AG04449 (cell line): ENCODE data around the gene SYP.

Experiments used
- CTCF ChIA-PET: fragments of 350-600 bp; formaldehyde crosslinking; extraction: SDS; loops from one replicate; lab custom pipeline; 2021; ENCODE audit warnings: antibody characterized with exemption; lab: Yijun Ruan, JAX
- POLR2A ChIA-PET: fragments of 400-600, 350-600 bp; formaldehyde crosslinking; extraction: SDS; loops from one replicate; lab custom pipeline; 2020; ENCODE audit warnings: antibody characterized with exemption, inconsistent platforms; lab: Yijun Ruan, JAX
- DNase-seq: peaks from one replicate; pipeline ENCODE4 v3.0.0-alpha.2; 2010; ENCODE audit warnings: low read depth, low spot score
- H3K4me3 ChIP-seq: 2 replicates; pipeline ENCODE4 v1.5.1; 2011; ENCODE audit warnings: low read depth, mild to moderate bottlenecking, control low read depth, low read length
- TF ChIP-seq, protein P1 (sequence below): IDR thresholded peaks from one replicate; pipeline ENCODE4 v1.5.1; 2011; ENCODE audit warnings: mild to moderate bottlenecking, moderate library complexity, low read length, control low read depth, inconsistent platforms; ENCODE audit not compliant: insufficient read depth; ENCODE audit errors: missing control alignments

SYP gene

GRCh38 chrX:49199906-49200771 is at the start of gene SYP:
TSS of gene SYP (minus strand) at chrX:49200193. CDS start at chrX:49200186, 7 bp downstream.
- H3K4me3 ChIP-seq: peak within 1 kb of the TSS; percentile 39
- DNase-seq: no peak
- POLR2A ChIA-PET: no interaction called here
- TF ChIP-seq, protein P1, sequence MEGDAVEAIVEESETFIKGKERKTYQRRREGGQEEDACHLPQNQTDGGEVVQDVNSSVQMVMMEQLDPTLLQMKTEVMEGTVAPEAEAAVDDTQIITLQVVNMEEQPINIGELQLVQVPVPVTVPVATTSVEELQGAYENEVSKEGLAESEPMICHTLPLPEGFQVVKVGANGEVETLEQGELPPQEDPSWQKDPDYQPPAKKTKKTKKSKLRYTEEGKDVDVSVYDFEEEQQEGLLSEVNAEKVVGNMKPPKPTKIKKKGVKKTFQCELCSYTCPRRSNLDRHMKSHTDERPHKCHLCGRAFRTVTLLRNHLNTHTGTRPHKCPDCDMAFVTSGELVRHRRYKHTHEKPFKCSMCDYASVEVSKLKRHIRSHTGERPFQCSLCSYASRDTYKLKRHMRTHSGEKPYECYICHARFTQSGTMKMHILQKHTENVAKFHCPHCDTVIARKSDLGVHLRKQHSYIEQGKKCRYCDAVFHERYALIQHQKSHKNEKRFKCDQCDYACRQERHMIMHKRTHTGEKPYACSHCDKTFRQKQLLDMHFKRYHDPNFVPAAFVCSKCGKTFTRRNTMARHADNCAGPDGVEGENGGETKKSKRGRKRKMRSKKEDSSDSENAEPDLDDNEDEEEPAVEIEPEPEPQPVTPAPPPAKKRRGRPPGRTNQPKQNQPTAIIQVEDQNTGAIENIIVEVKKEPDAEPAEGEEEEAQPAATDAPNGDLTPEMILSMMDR: no peak
- CTCF ChIA-PET: interaction anchor here (1.0 to 1.1 kb wide), 2 partner anchors 8 to 9 kb away, joined by 3 to 5 read pairs; no protein-coding TSS in a partner anchor

DNA sequence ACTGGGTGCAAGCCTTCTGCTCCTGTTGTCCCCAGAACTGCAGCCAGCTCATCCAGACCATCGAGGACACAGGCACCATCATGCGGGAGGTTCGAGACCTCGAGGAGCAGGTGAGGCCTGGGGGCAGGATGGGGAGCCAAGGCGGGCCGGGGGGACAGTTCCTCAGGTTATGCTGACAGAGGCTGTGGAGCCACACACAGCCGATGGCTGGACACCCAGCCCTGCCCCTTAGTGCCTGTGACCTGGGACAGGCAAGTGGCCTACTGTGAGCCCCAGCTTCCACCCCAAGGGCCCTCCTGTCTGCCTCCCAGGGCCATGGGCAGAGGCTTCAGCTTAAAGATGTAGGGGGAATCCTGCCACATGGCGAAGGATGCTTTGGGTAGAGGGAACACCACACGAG is 49.6 kb upstream of the SYP start:
- POLR2A ChIA-PET: no interaction called here
- TF ChIP-seq, protein P1: no peak
- CTCF ChIA-PET: no interaction called here
- no peak overlapping the region for H3K4me3 ChIP-seq
- no peak for DNase-seq

DNA sequence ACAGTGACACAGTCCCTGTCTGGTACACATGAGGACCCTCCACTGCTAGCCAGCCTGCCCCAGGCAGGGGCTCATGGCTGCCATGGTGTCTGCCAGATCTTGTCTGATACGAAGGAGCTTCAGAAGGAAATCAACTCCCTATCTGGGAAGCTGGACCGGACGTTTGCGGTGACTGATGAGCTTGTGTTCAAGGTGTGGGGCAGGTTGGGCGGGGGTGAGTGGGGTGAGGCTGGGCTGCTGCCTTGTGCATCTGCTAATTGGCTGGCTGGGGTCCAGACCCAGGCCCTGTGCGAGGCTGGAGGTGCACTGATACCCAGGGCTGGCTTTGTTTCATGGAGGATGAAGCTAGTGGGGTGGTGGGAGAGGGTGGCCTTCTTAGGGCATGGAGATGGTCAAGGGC is 49.1 kb upstream of the SYP start:
- no peak for DNase-seq
- H3K4me3 ChIP-seq: no peak overlapping the region
- POLR2A ChIA-PET: no interaction called here
- CTCF ChIA-PET: no interaction called here
- TF ChIP-seq, protein P1: no peak

DNA sequence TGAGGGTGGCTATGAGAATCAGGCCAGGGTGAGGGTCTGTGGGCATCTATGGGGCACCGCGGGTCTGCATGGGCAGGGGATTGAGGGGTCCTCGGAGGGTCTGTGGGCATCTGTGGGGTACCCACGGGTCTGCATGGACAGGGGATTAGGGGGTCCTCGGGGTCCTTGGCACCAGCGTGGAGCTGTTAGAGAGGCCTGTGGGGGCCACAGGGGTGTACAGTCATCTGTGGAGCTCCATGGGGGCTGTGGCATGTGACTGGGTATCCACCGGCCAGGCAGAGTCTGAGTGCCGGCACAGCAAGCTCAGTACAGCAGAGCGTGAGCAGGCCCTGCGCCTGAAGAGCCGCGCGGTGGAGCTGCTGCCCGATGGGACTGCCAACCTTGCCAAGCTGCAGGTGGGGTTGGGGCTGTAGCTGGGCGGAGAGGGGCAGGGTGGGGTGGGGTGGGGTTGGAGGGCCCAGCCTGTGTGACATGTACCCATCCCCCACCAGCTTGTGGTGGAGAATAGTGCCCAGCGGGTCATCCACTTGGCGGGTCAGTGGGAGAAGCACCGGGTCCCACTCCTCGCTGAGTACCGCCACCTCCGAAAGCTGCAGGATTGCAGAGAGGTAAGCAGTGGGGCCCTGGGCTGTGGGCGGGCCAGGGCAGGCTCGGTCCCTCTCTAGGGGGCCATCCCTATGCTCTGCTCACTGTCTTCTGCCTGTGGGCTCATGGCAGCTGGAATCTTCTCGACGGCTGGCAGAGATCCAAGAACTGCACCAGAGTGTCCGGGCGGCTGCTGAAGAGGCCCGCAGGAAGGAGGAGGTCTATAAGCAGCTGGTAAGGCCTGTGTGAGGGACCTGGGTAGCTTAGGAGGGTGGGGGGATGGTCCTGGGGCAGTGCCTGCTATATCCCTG is 48.2 kb upstream of the SYP start:
- no peak overlapping the region for H3K4me3 ChIP-seq
- POLR2A ChIA-PET: no interaction called here
- CTCF ChIA-PET: no interaction called here
- no peak for DNase-seq
- TF ChIP-seq, protein P1: no peak

GRCh38 chrX:49247346-49247745 is 47.4 kb upstream of the SYP start:
- CTCF ChIA-PET: no interaction called here
- no peak overlapping the region for H3K4me3 ChIP-seq
- no peak for DNase-seq
- POLR2A ChIA-PET: no interaction called here
- TF ChIP-seq, protein P1: no peak

GRCh38 chrX:49246541-49246940 is 46.5 kb upstream of the SYP start:
- H3K4me3 ChIP-seq: no peak overlapping the region
- ChIA-PET CTCF (no interaction called here), POLR2A (no interaction called here)
- TF ChIP-seq, protein P1: no peak
- DNase-seq: no peak
